OCI-LY7 (cell line): ENCODE results near the gene CTNNAL1. TPM values are rescaled to one million over a fixed set of nuclear protein-coding genes. Genes with fewer than 3 reads are reported as not detected.

Experiments
- BruUV-seq: library from RNA; stranded (reverse); fragments of 400-500 nt; replicated peaks from 2 replicates; lab custom pipeline; 2021; lab: Mats Ljungman, UMichigan
- CTCF ChIA-PET: fragments of 300-600 bp; sonication (Branson Sonifier 250); formaldehyde crosslinking; loops from one replicate; lab custom pipeline; 2022; ENCODE audit warnings: antibody characterized with exemption; ENCODE audit not compliant: unreplicated experiment; lab: Charles Lee
- POLR2A ChIA-PET: fragments of 300-600 bp; sonication (Branson Sonifier 250); formaldehyde crosslinking; loops from one replicate; lab custom pipeline; 2022; ENCODE audit warnings: antibody characterized with exemption; lab: Charles Lee
- DNase-seq: peaks from one replicate; pipeline ENCODE4 v3.0.0-alpha.2; 2015; ENCODE audit warnings: low spot score
- H2AFZ ChIP-seq: fragments of 200-600 bp; sonication (generic), shearing (Covaris generic); 2 replicates; pipeline ENCODE4 v1.6.1; 2014; ENCODE audit warnings: mild to moderate bottlenecking, antibody characterized with exemption, low read length, moderate library complexity
- H3K27ac ChIP-seq: fragments of 200-600 bp; sonication (generic); 2 replicates; pipeline ENCODE4 v1.5.1; 2014; ENCODE audit warnings: mixed run types, low read depth, mild to moderate bottlenecking, moderate library complexity, low read length, inconsistent platforms; ENCODE audit not compliant: poor library complexity, severe bottlenecking
- H3K36me3 ChIP-seq: fragments of 200-600 bp; sonication (generic); 2 replicates; pipeline ENCODE4 v1.6.1; 2014; ENCODE audit warnings: mild to moderate bottlenecking, antibody characterized with exemption, low read length, moderate library complexity, mixed read lengths; ENCODE audit not compliant: insufficient read depth
- H3K4me1 ChIP-seq: fragments of 200-600 bp; sonication (generic); 2 replicates; pipeline ENCODE4 v1.5.1; 2014; ENCODE audit warnings: mild to moderate bottlenecking, low read length; ENCODE audit not compliant: insufficient read depth, poor library complexity, severe bottlenecking
- H3K4me2 ChIP-seq: fragments of 200-600 bp; sonication (generic); 2 replicates; pipeline ENCODE4 v1.6.1; 2014; ENCODE audit warnings: mild to moderate bottlenecking, low read length
- H3K4me3 ChIP-seq: fragments of 200-600 bp; sonication (generic); 2 replicates; pipeline ENCODE4 v1.5.1; 2014; ENCODE audit warnings: mild to moderate bottlenecking, low read depth, low read length; ENCODE audit not compliant: poor library complexity, severe bottlenecking
- H3K79me2 ChIP-seq: fragments of 200-600 bp; sonication (generic); 2 replicates; pipeline ENCODE4 v1.6.1; 2016; ENCODE audit warnings: low read depth, mild to moderate bottlenecking, low read length, moderate library complexity, mixed read lengths; ENCODE audit not compliant: insufficient read depth
- H3K9me2 ChIP-seq: fragments of 200-600 bp; sonication (generic); 2 replicates; pipeline ENCODE4 v1.6.1; 2016; ENCODE audit warnings: mild to moderate bottlenecking, low read length, mixed read lengths; ENCODE audit not compliant: insufficient read depth
- H3K9me3 ChIP-seq: fragments of 200-600 bp; sonication (generic); 2 replicates; pipeline ENCODE4 v1.6.1; 2014; ENCODE audit warnings: mild to moderate bottlenecking, mixed run types, low read length, mixed read lengths
- H4K20me1 ChIP-seq: fragments of 200-600 bp; sonication (generic); 2 replicates; pipeline ENCODE4 v1.6.1; 2014; ENCODE audit warnings: mild to moderate bottlenecking, antibody characterized with exemption, low read length, moderate library complexity, mixed read lengths; ENCODE audit not compliant: insufficient read depth
- CTCF ChIP-seq: fragments of 200-600 bp; sonication (generic); conservative IDR thresholded peaks from 2 replicates; pipeline ENCODE4 v1.5.1; 2014; ENCODE audit warnings: mild to moderate bottlenecking, antibody characterized with exemption, low read length, moderate library complexity, mixed read lengths
- EZH2phosphoT487 ChIP-seq: fragments of 200-600 bp; sonication (generic); IDR thresholded peaks from 2 replicates; pipeline ENCODE4 v1.6.1; 2018; ENCODE audit warnings: low read depth, borderline replicate concordance, mild to moderate bottlenecking, mixed run types, antibody characterized with exemption, low read length, moderate library complexity, mixed read lengths
- intact Hi-C: fragments of 100-400 bp; cut with micrococcal nuclease; formaldehyde crosslinking; loops from one replicate; pipeline ENCODE4 v1.10.0; 2022; ENCODE audit not compliant: unreplicated experiment
- total RNA-seq, 2 experiments: library from RNA; depleted of rRNA in 1 of 2; stranded (reverse); fragments of >200 nt in 1 of 2; shearing (Covaris generic) in 1 of 2; gene quantifications; 2 replicates each; pipeline ENCODE4 v1.2.3, GENCODE V29; 2014 to 2022

Gene CTNNAL1
- total RNA-seq, 2 experiments from 2014 or later = 32.0 to 35.3 TPM

- intact Hi-C loops = no loop called here
- H3K9me3 ChIP-seq = no peaks in the 10 kb centered on the region
- ChIA-PET POLR2A (no interaction called here), CTCF (no interaction called here)
- no peaks in the 10 kb centered on the region for H3K79me2 ChIP-seq
- H3K27ac ChIP-seq = no peak overlapping the region
- no peak overlapping the region for H3K4me2 ChIP-seq
- peaks cover 92% of the 10 kb centered on the region for H3K36me3 ChIP-seq
- H3K9me2 ChIP-seq = no peaks in the 10 kb centered on the region
- H4K20me1 ChIP-seq = no peaks in the 10 kb centered on the region
- TF ChIP-seq CTCF (no peak), EZH2phosphoT487 (no peak)
- BruUV-seq = no TSS peak
- H3K4me3 ChIP-seq = no peak overlapping the region
- H2AFZ ChIP-seq = no peak overlapping the region
- DNase-seq = no peak
- H3K4me1 ChIP-seq = no peaks in the 10 kb centered on the region
Measured at GRCh38 chr9:108910914-108911313, 102.4 kb downstream of the CTNNAL1 start.

- BruUV-seq = TSS peak; percentile 19
- ChIA-PET POLR2A (no interaction called here), CTCF (no interaction called here)
- intact Hi-C loops = no loop called here
- Histone ChIP-seq H3K9me2 (no peaks in the 10 kb centered on the region), H3K4me3 (no peak overlapping the region), H4K20me1 (no peaks in the 10 kb centered on the region), H2AFZ (no peak overlapping the region), H3K36me3 (peaks cover 92% of the 10 kb centered on the region), H3K79me2 (no peaks in the 10 kb centered on the region), H3K9me3 (no peaks in the 10 kb centered on the region), H3K4me1 (no peaks in the 10 kb centered on the region), H3K27ac (no peak overlapping the region), H3K4me2 (no peak overlapping the region)
- DNase-seq = no peak
- TF ChIP-seq CTCF = no peak
- TF ChIP-seq EZH2phosphoT487 = no peak
Measured at GRCh38 chr9:108910402-108910801, 102.9 kb downstream of the CTNNAL1 start.

GRCh38 chr9:108905494-108905893, 107.8 kb downstream of the CTNNAL1 start:
- no peaks in the 10 kb centered on the region for H3K4me1 ChIP-seq
- TF ChIP-seq CTCF = no peak
- no peak for TF ChIP-seq EZH2phosphoT487
- H3K79me2 ChIP-seq = no peaks in the 10 kb centered on the region
- H3K36me3 ChIP-seq = peaks cover 95% of the 10 kb centered on the region
- intact Hi-C loops = no loop called here
- POLR2A ChIA-PET = no interaction called here
- H3K4me3 ChIP-seq = no peak overlapping the region
- DNase-seq = no peak
- H3K9me3 ChIP-seq = no peaks in the 10 kb centered on the region
- H3K9me2 ChIP-seq = no peaks in the 10 kb centered on the region
- no peak overlapping the region for H3K4me2 ChIP-seq
- H2AFZ ChIP-seq = no peak overlapping the region
- no peaks in the 10 kb centered on the region for H4K20me1 ChIP-seq
- H3K27ac ChIP-seq = no peak overlapping the region
- CTCF ChIA-PET = no interaction called here
- BruUV-seq = no TSS peak
